Right cardiac atrium (tissue), 5 donors: ENCODE results near the gene APIP. TPM values are rescaled to one million over a fixed set of nuclear protein-coding genes. Genes with fewer than 3 reads are reported as not detected.

ENCODE experiments used
- ATAC-seq, 2 donors: fragments of 200-7000 bp; cut with Tn5 transposase; one replicate each; pipeline versions ENCODE4 v1.8.0 to v1.9.1; 2020; ENCODE audit warnings: moderate library complexity in 2 of 2, mild to moderate bottlenecking in 1 of 2
- DNase-seq, 3 donors: peaks; one replicate each; pipeline ENCODE4 v3.0.0-alpha.2; 2020
- H3K27ac ChIP-seq: one replicate; pipeline ENCODE4 v1.5.1; 2013; ENCODE audit warnings: mild to moderate bottlenecking, low read length, control low read depth, moderate library complexity
- H3K27me3 ChIP-seq: one replicate; pipeline ENCODE4 v1.6.1; 2013; ENCODE audit not compliant: control insufficient read depth, insufficient read depth
- H3K4me1 ChIP-seq: one replicate; pipeline ENCODE4 v1.6.1; 2013; ENCODE audit warnings: low read length; ENCODE audit not compliant: control insufficient read depth, insufficient read depth
- H3K4me3 ChIP-seq: one replicate; pipeline ENCODE4 v1.5.1; 2013; ENCODE audit warnings: low read length, control low read depth
- H3K9me3 ChIP-seq: one replicate; pipeline ENCODE4 v1.6.1; 2013; ENCODE audit warnings: low read length; ENCODE audit not compliant: control insufficient read depth
- WGBS: extraction: QIAGEN DNeasy Blood & Tissue Kit; methylation state at CpG from one replicate; pipeline ENCODE4 v1.1.7; 2013; 5-methylcytosine and 5-hydroxymethylcytosine counted together
- intact Hi-C, 4 donors: fragments of 100-400 bp; cut with DNase I; formaldehyde crosslinking; loops; one replicate each; pipeline versions ENCODE4 v1.11.0 to v1.14.0; 2022 to 2023
- polyA plus RNA-seq: library from polyadenylated mRNA; stranded (reverse); fragments of 200-250 nt; gene quantifications from one replicate; pipeline ENCODE4 v1.2.3, GENCODE V29; 2013
- total RNA-seq, 4 donors: library from RNA; stranded (reverse); fragmentation: NEBNext Ultra II Directional; extraction: Animal tissue kit (Norgen Biotek cat#: 25700); gene quantifications; one replicate each; pipeline ENCODE4 v1.2.1, GENCODE V29; 2021
- donor health status: healthy with polysubstance abuse.
- donor health status: DM: no; HTN: yes; CAD: no.
- donor health status: DM: no; HTN: no; CAD: no.
- donor health status: DM: no; HTN: yes; CAD: no; lungs with severe emphysema.
- donor health status: DM: yes; HTN: yes; CAD: no.

Gene APIP
- total and polyA plus RNA-seq, 5 donors = 23.1 to 34.3 (median 26.6) TPM

- H3K27me3 ChIP-seq = no peaks in the 10 kb centered on the region
- intact Hi-C loops = loop anchor here in 1 of 4 donors (5.0 kb wide), 1 partner anchor 300 kb away; no protein-coding TSS in a partner anchor
- no peaks in the 10 kb centered on the region for H3K9me3 ChIP-seq
- ATAC-seq (no peak), DNase-seq (no peak)
- H3K27ac ChIP-seq = no peak overlapping the region
- 97% methylated on average over 1 of the region's 1 CpG for WGBS
- no peaks in the 10 kb centered on the region for H3K4me1 ChIP-seq
- no peak overlapping the region for H3K4me3 ChIP-seq
These were observed 28.9 kb downstream of the APIP start for GRCh38 chr11:34887260-34887659.

- WGBS = 96% methylated on average over 2 of the region's 2 CpGs
- Histone ChIP-seq H3K27ac (no peak overlapping the region), H3K4me3 (no peak overlapping the region), H3K9me3 (no peaks in the 10 kb centered on the region), H3K4me1 (no peaks in the 10 kb centered on the region), H3K27me3 (no peaks in the 10 kb centered on the region)
- DNase-seq = no peak
- intact Hi-C loops = loop anchor here in 1 of 4 donors (5.0 kb wide), 1 partner anchor 299 kb away; no protein-coding TSS in a partner anchor
- no peak for ATAC-seq
These were observed 29.6 kb downstream of the APIP start for GRCh38 chr11:34886609-34887008.

- Histone ChIP-seq H3K27ac (no peak overlapping the region), H3K4me3 (no peak overlapping the region), H3K27me3 (no peaks in the 10 kb centered on the region), H3K9me3 (no peaks in the 10 kb centered on the region), H3K4me1 (no peaks in the 10 kb centered on the region)
- intact Hi-C loops = no loop called here
- DNase-seq (no peak), ATAC-seq (no peak)
- 97% methylated on average over 3 of the region's 3 CpGs for WGBS
These were observed 34.3 kb downstream of the APIP start for GRCh38 chr11:34881900-34882299.

GRCh38 chr11:34877375-34877975 lies 38.7 kb downstream of the APIP start:
- no peaks in the 10 kb centered on the region for H3K4me1 ChIP-seq
- no peak for ATAC-seq
- H3K27ac ChIP-seq = no peak overlapping the region
- DNase-seq = no peak
- no peaks in the 10 kb centered on the region for H3K9me3 ChIP-seq
- intact Hi-C loops = no loop called here
- H3K27me3 ChIP-seq = no peaks in the 10 kb centered on the region
- no peak overlapping the region for H3K4me3 ChIP-seq
- whole genome bisulfite sequencing = 90% methylated on average over 3 of the region's 3 CpGs

GRCh38 chr11:34874202-34874601 lies 42.0 kb downstream of the APIP start:
- Histone ChIP-seq H3K9me3 (no peaks in the 10 kb centered on the region), H3K4me1 (no peaks in the 10 kb centered on the region), H3K27ac (no peak overlapping the region), H3K27me3 (no peaks in the 10 kb centered on the region), H3K4me3 (no peak overlapping the region)
- WGBS = 95% methylated on average over 4 of the region's 4 CpGs
- DNase-seq (no peak), ATAC-seq (no peak)
- intact Hi-C loops = no loop called here

- ATAC-seq = no peak
- 74% methylated on average over 5 of the region's 5 CpGs for WGBS
These were observed 45.5 kb downstream of the APIP start for GRCh38 chr11:34870548-34871196.

GRCh38 chr11:34869425-34869824 lies 46.8 kb downstream of the APIP start:
- H3K4me1 ChIP-seq = no peaks in the 10 kb centered on the region
- no peaks in the 10 kb centered on the region for H3K9me3 ChIP-seq
- no peak for DNase-seq
- intact Hi-C loops = no loop called here
- H3K4me3 ChIP-seq = no peak overlapping the region
- H3K27me3 ChIP-seq = no peaks in the 10 kb centered on the region
- WGBS = 70% methylated on average over 3 of the region's 3 CpGs
- no peak for ATAC-seq
- no peak overlapping the region for H3K27ac ChIP-seq

More at GRCh38 chr11:34870548-34871196, 45.5 kb downstream of the APIP start:
- Histone ChIP-seq H3K27ac (no peak overlapping the region), H3K4me1 (no peaks in the 10 kb centered on the region), H3K9me3 (no peaks in the 10 kb centered on the region), H3K27me3 (no peaks in the 10 kb centered on the region), H3K4me3 (no peak overlapping the region)
- DNase-seq = no peak
- intact Hi-C loops = no loop called here

GRCh38 chr11:34866375-34866774 lies 49.8 kb downstream of the APIP start:
- Histone ChIP-seq H3K27ac (no peak overlapping the region), H3K27me3 (no peaks in the 10 kb centered on the region), H3K4me1 (no peaks in the 10 kb centered on the region), H3K4me3 (no peak overlapping the region), H3K9me3 (no peaks in the 10 kb centered on the region)
- no peak for DNase-seq
- no peak for ATAC-seq
- 67% methylated on average over 2 of the region's 2 CpGs for WGBS
- intact Hi-C loops = no loop called here

GRCh38 chr11:34865261-34865660 lies 50.9 kb downstream of the APIP start:
- no peak overlapping the region for H3K27ac ChIP-seq
- WGBS = 91% methylated on average over 3 of the region's 3 CpGs

GRCh38 chr11:34864424-34864823 lies 51.8 kb downstream of the APIP start:
- H3K9me3 ChIP-seq = no peaks in the 10 kb centered on the region
- H3K27me3 ChIP-seq = no peaks in the 10 kb centered on the region
- no peak overlapping the region for H3K27ac ChIP-seq
- DNase-seq (no peak), ATAC-seq (no peak)
- no peak overlapping the region for H3K4me3 ChIP-seq
- no peaks in the 10 kb centered on the region for H3K4me1 ChIP-seq
- intact Hi-C loops = no loop called here
- 74% methylated on average over 2 of the region's 2 CpGs for WGBS

More at GRCh38 chr11:34865261-34865660, 50.9 kb downstream of the APIP start:
- intact Hi-C loops = no loop called here
- Histone ChIP-seq H3K4me3 (no peak overlapping the region), H3K27me3 (no peaks in the 10 kb centered on the region), H3K9me3 (no peaks in the 10 kb centered on the region), H3K4me1 (no peaks in the 10 kb centered on the region)
- DNase-seq = no peak
- no peak for ATAC-seq

- 48% methylated on average over 2 of the region's 2 CpGs for WGBS
- DNase-seq (no peak), ATAC-seq (no peak)
- intact Hi-C loops = no loop called here
- no peaks in the 10 kb centered on the region for H3K4me1 ChIP-seq
- H3K4me3 ChIP-seq = no peak overlapping the region
- no peak overlapping the region for H3K27ac ChIP-seq
- no peaks in the 10 kb centered on the region for H3K27me3 ChIP-seq
- H3K9me3 ChIP-seq = no peaks in the 10 kb centered on the region
These were observed 53.1 kb downstream of the APIP start for GRCh38 chr11:34863048-34863447.
